Measurements from ENCODE around the gene L1CAM. TPM values are rescaled to one million over a fixed set of nuclear protein-coding genes. Genes with fewer than 3 reads are reported as not detected.

L1CAM gene
- total RNA-seq, 1 donor from 2014 or later: 137 TPM

DNA sequence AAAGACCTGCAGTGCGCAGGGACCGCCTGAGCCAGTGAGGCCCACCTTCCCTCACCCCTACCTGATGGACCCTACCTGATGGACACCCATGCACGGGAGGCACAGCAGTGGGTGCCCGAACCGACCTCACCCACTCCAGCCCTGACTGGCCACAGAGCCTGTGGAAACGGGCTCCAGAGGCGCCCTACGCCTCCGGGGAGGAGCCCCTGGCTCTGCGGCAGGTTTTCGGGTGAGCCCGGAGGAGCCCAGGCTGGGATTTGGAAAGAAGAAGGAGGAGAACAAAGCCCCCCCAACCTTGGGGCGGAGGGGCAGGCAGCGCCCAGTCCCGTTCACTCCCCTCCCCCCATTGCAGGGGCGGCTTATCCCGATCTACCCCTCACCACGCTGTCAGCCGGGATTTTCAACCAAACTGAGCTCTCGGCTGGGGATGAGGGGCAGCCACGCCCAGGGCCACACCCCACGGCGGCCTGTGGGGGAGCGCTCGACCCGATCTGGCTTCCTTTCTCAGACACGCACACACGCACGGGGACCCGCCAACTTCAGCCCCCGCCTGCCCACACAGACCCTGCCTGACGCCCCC is 675 bp downstream of the L1CAM start:
- TF ChIP-seq, protein P1, sequence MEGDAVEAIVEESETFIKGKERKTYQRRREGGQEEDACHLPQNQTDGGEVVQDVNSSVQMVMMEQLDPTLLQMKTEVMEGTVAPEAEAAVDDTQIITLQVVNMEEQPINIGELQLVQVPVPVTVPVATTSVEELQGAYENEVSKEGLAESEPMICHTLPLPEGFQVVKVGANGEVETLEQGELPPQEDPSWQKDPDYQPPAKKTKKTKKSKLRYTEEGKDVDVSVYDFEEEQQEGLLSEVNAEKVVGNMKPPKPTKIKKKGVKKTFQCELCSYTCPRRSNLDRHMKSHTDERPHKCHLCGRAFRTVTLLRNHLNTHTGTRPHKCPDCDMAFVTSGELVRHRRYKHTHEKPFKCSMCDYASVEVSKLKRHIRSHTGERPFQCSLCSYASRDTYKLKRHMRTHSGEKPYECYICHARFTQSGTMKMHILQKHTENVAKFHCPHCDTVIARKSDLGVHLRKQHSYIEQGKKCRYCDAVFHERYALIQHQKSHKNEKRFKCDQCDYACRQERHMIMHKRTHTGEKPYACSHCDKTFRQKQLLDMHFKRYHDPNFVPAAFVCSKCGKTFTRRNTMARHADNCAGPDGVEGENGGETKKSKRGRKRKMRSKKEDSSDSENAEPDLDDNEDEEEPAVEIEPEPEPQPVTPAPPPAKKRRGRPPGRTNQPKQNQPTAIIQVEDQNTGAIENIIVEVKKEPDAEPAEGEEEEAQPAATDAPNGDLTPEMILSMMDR (conservative IDR thresholded peaks at IDR 0.05): no peak
- no peak overlapping the region for H3K27ac Mint-ChIP-seq (ENCODE audit: unreplicated experiment)

DNA sequence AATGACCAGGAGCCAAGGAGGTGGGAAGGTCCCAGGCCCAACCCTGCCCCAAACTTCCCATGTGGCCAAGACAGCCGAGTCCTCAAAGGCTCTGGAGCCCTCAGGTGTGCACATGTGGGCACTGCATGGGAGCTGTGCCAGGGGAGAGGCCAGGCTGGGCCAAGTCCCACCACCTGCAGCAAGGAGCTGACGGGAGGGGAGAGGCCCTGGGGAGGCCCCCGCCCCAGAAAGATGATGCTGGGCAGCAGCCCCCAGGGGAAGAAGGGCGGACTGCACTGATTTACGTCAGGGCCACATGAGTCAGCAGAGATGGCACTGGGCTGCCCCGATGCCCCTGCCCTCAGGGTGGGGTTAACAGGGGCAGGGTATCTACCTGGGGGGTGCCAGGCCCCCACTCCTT is 1.4 kb downstream of the L1CAM start:
- Mint-ChIP-seq H3K9me3 (peaks cover 3% of the 10 kb centered on the region), H3K4me1 (peaks cover 32% of the 10 kb centered on the region), H3K4me3 (peak overlapping the region; percentile 79), H3K27me3 (ENCODE audit: low read depth) (peaks cover 30% of the 10 kb centered on the region), H3K27ac (ENCODE audit: unreplicated experiment) (no peak overlapping the region), H3K36me3 (ENCODE audit: low read depth) (peaks cover 11% of the 10 kb centered on the region)
- no peak for DNase-seq (ENCODE audit: low read depth, low spot score)
- TF ChIP-seq, protein P1 (conservative IDR thresholded peaks at IDR 0.05): no peak

More for the DNA sequence above, 675 bp downstream of the L1CAM start:
- Mint-ChIP-seq H3K36me3 (ENCODE audit: low read depth) (peaks cover 11% of the 10 kb centered on the region), H3K4me1 (peaks cover 25% of the 10 kb centered on the region), H3K27me3 (ENCODE audit: low read depth) (peaks cover 30% of the 10 kb centered on the region), H3K9me3 (peaks cover 3% of the 10 kb centered on the region), H3K4me3 (peak overlapping the region; percentile 78)
- no peak for DNase-seq (ENCODE audit: low read depth, low spot score)

DNA sequence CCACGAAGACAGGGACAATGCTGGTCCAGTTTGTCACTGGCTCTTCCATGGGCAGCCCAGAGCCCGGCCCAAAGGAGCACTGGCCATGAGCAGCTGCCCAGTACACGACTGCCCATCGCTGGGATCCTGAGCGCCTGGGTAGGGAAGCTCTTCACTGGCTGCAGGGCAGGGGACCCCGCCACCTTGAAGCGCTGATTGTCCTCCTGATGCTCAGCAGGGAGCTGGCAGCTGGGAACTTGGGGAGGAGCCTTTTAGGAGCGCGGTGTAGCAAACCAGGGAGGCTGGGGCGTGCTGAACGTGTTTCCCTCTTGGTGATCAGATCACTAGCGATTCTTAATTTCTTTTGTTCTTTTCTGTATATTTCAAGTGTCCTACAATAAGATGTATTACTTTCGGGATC is 1.8 kb downstream of the L1CAM start:
- peak overlapping the region; percentile 79 for H3K4me3 Mint-ChIP-seq
- TF ChIP-seq, protein P1 (conservative IDR thresholded peaks at IDR 0.05): no peak
- peaks cover 29% of the 10 kb centered on the region for H3K27me3 Mint-ChIP-seq (ENCODE audit: low read depth)
- H3K9me3 Mint-ChIP-seq: peaks cover 2% of the 10 kb centered on the region
- peaks cover 37% of the 10 kb centered on the region for H3K4me1 Mint-ChIP-seq
- DNase-seq (ENCODE audit: low read depth, low spot score): no peak
- H3K36me3 Mint-ChIP-seq (ENCODE audit: low read depth): peaks cover 9% of the 10 kb centered on the region
- no peak overlapping the region for H3K27ac Mint-ChIP-seq (ENCODE audit: unreplicated experiment)

DNA sequence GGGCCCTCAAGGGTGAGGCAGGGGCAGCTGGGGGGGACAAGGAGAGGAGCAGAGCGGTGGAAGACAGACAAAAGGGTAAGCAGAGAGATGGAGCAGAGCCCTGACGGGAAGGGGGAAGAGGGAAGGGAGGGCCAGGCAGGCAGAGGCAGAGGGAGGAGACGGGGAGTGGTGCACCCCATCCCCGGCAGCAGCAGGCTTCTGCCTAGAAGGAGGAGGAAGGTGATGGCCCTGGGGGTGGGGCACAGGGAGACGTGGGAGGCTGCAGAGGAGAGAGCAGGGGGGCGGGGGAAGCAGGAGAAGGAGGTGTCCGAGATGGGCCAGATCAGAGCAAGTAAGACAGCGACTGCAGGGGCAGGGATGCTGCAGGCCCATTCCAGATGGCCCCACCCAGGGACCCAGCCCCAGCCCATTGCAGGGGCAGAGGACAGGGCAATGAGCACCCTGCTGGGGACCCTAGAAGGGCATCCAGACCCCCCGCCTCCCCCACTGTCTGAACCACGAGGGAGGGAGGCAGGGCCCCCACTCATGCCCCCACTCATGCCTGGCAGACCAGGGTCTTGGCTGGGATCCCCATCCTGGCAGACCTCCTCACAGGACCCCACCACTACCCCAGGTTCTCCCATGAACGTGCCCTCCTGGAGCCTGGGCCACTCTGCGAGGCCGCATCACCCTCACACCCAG is 2.7 kb downstream of the L1CAM start:
- TF ChIP-seq, protein P1 (conservative IDR thresholded peaks at IDR 0.05): no peak
- H3K4me1 Mint-ChIP-seq: peaks cover 45% of the 10 kb centered on the region
- no peak overlapping the region for H3K27ac Mint-ChIP-seq (ENCODE audit: unreplicated experiment)
- H3K4me3 Mint-ChIP-seq: peak overlapping the region; percentile 85
- DNase-seq (ENCODE audit: low read depth, low spot score): no peak
- H3K9me3 Mint-ChIP-seq: no peaks in the 10 kb centered on the region
- H3K27me3 Mint-ChIP-seq (ENCODE audit: low read depth): peaks cover 27% of the 10 kb centered on the region
- peaks cover 7% of the 10 kb centered on the region for H3K36me3 Mint-ChIP-seq (ENCODE audit: low read depth)

DNA sequence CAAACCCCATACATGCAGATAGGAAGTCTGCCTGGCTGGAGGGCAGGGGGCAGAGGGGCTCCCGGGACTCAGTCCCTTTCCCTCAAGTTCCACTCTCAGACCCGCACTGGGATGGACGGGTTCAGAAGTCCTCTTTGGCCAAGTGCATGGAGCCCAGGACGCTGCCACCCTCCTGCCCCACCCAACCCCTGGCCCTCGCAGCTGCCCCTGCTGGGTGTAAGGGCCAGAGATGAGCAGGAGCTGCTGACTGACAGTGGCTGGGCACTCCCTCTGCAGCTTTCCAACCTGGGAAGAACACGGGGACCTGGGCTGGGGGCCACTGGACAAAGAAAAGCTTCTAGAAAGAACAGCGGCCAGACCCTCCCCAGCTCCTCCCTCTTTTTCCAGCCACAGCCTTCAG is 3.4 kb downstream of the L1CAM start:
- Mint-ChIP-seq H3K4me3 (peak overlapping the region; percentile 85), H3K9me3 (no peaks in the 10 kb centered on the region), H3K4me1 (peaks cover 49% of the 10 kb centered on the region), H3K27ac (ENCODE audit: unreplicated experiment) (peak overlapping the region; percentile 88), H3K36me3 (ENCODE audit: low read depth) (peaks cover 3% of the 10 kb centered on the region), H3K27me3 (ENCODE audit: low read depth) (peaks cover 22% of the 10 kb centered on the region)
- no peak for DNase-seq (ENCODE audit: low read depth, low spot score)
- TF ChIP-seq, protein P1 (conservative IDR thresholded peaks at IDR 0.05): no peak
